Central memory CD4-positive, alpha-beta T cell (primary cell): Measurements from ENCODE around the gene RRAD.

Experiments used
- DNase-seq: peaks from one replicate; pipeline ENCODE4 v3.0.0; 2022

The RRAD gene

GRCh38 chr16:66914541-66914940 lies 10.8 kb downstream of the RRAD start:
- no peak for DNase-seq

DNA sequence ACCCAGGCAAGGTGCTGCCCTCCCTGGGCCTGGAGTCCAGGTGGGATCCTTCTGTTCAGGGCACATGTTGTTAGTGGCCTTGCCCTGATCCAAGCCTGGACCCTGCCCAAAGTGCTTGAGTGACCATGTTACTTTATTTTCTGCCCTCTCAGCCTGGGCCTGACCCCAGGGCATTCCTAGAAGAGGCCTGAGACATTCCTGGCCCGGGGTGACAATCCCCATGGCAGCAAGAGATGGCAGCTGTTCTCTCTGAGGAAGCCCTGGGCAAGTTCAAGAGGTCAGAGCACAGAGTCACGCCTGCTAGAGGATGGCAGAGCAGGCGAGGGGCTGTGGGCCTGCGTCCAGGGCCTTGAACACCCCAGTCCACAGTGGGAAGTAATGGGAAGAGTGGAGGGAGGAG lies 11.6 kb downstream of the RRAD start:
- DNase-seq: no peak

- no peak for DNase-seq
Measured at GRCh38 chr16:66913081-66913480, 12.3 kb downstream of the RRAD start.

DNA sequence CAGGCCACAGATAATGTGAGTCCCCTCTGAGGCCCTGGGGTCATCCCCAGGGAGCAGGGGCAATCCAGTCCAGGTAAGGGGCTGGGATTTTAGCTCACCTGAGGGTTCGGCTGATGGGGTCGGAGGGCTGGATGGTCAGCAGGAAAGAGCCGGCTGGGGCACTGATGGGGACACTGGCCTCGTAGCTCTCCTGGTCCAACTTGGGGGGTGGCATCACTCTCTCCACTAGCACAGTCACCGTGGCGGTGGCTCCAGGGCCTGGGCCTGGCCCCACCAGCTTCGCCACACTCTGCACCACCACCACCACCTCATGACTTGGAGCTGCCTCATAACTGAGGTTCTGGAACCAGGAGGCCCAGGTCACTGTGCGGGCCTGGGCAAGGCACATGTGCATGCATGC lies 13.5 kb downstream of the RRAD start:
- no peak for DNase-seq

DNA sequence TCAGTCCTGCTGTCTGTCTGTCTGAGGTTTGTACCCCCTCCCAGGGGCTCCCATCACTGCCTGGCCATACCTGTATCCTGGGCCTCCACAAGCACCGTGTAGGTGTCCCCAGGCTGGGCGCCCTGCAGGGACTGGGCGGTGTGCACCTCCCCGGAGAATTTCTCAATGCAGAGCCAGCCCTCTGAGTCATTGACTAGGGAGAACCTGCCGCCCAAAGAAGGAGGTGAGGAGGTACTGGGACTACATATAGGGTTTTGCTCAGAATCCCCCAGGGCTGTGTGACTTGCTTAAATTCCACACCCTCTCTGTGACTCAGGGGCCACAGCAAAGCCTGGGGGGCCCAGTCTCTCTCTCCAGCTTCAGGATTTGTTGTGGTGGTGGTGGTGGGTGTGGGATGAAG lies 14.2 kb downstream of the RRAD start:
- no peak for DNase-seq

DNA sequence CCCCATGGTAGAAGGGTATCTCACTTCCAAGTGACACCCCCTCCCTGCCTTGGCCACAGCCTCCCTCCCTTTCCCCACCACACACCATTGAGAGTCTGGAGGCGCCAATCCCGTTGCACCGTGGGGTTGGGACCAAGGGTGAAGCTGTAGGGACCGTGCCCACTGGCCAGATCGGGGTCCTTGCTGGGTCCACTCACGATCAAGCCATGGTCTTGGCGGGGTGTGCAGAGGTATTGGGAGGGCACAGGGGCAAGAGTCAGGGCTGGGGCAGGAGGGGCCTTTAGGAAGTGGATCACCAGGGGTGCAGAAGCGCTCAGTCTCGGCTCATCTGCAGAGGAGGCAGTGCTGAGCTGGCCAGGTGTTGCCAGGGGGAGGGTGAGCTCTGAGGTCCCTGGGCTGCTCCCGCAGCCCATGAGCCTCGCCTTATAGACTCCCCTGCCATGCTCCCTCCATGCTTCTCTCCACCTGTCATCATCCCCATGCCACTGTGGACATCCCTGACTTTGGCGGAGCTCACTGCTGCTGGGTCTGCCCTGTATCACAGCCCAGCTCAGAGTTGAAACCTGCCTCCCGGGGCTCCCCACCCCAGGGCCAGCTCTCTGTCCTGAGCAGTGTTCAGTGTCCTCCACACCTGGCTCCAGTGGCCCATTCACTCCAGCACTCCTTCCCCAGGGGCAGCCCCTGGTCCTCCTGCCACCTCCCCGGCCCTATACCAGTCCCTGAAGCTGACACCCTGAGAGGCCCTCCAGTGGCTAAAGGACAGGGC lies 15.0 kb downstream of the RRAD start:
- no peak for DNase-seq

- no peak for DNase-seq
Measured at GRCh38 chr16:66908762-66909559, 16.4 kb downstream of the RRAD start.

DNA sequence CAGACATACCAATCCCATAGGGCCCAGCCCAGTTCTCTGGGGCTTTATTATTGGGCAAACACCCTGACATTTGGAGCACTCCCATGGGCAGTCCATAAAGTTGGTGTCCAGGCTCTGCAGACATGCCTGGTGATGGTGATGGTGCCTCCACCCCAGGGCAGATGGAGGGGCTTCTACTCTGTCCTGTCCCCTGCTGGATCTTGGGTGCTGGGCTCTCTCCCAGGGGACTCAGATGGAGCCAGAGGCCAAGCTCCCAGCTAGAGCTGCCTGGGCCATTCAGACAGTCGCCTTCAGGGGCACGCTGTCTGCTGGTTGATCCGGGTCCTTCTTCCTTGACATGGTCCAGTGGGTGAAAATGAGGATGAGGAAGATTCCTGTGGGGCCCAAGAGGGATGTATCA lies 17.2 kb downstream of the RRAD start:
- DNase-seq: no peak

- DNase-seq: no peak
Measured at GRCh38 chr16:66906916-66907836, 18.2 kb downstream of the RRAD start.

DNA sequence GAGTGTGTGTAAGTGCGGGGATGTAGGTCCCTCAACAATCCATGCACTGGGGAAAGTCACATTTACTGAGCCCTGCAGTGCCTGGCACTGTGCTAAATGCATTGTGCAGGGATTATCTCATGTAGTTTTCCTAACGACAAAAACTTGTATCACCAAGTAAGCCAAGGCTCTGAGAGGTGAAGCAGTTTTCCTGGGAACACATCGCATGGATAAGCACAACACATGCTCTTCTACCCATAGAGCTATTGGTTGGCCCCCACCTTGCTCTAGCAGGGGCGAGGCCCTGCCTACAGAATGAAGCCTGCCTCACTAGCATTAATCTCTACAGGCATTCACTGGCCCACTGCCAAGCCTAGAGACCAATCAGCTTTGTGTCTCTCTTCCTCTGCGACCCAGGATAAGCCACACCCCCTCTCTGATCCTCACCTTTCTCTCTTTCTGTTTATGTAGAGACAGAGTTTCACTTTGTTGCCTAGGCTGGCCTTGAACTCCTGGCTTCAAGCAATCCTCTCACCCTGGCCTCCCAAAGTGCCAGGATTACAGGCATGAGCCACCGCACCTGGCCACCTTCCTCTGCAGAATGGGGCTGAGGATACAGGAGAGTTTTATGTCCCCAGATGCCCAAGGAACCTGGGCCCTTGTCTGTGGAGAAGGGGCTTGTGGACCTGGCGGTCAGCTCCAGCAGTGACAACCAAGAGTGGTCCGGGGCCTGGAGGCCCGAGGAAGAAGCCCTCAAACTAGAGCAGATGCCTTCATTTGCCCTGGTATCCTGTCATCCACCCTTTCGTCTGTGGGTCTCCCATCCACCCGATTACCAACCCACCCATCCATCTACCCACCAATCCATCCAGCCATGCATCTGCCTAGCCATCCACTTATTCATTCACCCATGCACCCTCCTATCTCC lies 19.4 kb downstream of the RRAD start:
- peak; percentile 35 for DNase-seq

DNA sequence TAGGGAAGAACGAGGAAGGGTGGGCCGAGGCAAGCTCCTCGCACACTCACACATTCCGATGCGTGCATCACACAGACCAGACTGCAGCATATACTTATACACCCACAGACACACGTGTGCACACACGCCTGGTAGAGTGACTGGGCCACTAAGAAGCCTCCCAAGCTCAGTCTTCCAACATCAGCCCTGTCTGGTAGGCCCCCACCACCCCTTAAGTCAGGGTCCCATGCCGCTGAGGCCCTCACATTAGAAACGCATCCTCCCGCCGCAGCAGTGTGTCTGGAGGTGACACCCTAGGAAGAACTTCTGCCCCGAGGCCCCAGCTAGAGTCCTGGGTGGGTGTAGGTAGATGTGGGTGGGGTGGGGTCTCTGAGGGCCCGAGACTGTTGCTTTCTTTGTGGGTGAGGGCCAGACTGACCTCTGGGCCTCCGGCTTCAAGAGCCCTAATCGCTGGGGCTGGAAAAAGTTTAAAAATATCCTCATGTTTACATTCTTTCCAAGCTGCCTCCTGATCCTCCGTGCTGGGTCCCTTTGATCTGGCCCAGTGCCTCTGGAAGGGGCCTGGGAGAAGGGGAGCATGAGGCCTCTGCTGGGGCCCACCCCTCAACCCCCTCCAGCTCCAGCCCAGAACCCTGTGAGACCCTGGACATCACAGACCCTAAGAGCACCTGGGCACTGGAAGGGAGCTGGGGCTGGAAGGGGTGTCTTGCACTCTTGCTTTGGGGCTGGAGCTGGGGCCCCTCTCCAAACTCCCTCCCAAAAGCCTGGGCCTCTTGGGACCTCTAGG lies 20.3 kb downstream of the RRAD start:
- DNase-seq: no peak

DNA sequence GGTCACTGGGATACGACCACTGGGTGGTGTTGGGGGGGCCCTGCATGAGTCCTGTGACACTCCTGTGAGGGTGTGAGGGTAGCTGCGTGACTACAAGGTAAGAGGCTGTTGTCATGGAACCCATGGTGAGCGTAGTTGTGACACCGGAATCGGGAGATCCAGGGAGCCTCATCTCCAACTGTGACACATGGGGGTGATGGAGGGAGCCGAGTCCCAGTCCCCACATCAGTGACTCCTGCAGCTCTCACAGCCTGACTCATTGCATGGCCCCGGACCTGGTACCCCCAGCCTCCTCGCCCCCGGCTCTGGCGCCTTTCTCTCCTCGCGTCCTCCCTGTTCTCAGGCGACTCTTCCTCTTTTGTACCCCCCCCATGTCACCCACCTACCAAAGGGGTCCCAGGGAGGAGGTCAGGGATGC lies 20.9 kb downstream of the RRAD start:
- DNase-seq: no peak

DNA sequence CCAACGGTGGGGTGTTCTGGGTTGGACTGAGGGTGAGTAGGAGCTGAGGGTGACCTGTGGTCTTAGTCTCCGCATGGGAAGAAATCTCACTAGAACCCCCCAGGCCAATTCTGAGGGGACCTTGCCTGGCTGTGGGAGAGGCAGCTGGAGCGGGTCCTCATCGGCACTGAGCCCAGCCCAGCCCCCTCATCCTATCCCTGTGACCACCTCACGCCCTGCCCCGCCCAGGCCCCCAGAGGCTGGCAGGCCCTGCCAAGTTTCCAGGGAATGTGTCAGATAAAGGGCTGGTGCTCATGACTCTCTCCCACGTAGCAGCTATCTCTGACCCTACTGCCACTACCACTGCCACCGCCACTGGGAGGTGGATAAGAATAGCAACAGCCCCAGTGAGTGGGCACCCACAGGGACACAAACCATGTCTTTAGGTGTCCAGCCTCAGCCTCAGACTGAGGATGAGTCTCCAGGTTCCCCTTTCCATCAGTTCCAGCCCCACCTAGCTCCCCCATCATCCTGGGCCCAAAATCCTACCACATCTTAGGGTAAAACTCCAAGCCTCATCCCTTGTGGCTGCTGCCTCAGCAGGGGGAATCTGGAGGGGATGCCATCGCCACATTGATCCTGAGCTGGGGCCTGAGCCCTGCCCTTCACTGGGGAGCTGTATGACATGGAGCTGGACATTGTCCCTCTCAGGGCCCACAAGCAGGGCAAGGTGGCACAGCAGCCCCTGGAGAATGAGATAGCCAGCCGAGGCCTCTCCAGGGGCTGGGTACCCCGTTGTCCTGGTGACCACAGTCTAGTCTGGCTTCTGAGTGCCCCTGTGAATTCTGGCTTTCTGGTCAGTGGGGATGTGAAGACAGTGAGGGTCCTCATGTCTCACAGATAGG lies 21.5 kb downstream of the RRAD start:
- no peak for DNase-seq

DNA sequence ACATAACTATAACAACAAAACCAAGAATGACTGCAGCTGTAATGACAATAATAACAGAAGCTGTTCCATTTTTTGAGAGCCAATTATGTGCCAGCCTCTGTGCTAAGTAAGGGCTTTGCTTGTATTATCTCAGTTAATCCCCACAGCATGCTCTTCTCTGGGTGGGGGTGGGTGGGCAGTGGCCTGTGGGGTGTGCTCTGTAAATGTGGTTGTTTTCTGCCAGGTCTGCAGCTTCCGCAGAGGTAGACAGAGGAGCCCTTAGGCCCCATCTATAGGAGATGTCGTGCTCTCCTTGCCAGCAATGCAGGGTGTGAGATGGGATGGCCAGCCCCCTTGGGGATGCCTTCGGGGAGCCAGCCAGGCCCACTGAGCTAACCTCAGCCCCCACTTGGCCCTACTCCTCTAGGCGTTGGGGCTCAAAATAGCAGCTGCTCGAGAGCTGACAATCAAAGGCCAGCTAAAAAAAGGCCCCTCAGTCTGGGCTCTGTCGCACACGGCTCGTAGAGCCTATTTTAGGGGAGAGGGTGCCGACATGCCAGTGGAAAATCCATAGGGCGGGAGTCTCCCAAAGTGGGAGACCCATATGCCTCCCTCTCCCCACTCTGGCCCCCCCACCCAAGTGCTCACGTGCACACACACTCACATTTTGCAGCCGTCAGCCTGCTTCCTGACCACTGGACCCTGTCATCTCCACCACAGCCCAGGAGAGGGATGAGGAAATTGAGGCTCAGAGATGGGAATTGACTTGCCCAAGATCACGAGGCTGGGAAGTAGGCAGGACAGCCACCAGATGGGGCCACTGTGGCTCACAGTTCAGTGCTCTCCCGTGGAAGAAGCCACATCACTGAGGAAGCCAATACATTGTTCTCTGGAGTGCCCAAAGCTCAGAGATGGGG lies 22.4 kb downstream of the RRAD start:
- no peak for DNase-seq

GRCh38 chr16:66901626-66902025 lies 23.7 kb downstream of the RRAD start:
- no peak for DNase-seq

DNA sequence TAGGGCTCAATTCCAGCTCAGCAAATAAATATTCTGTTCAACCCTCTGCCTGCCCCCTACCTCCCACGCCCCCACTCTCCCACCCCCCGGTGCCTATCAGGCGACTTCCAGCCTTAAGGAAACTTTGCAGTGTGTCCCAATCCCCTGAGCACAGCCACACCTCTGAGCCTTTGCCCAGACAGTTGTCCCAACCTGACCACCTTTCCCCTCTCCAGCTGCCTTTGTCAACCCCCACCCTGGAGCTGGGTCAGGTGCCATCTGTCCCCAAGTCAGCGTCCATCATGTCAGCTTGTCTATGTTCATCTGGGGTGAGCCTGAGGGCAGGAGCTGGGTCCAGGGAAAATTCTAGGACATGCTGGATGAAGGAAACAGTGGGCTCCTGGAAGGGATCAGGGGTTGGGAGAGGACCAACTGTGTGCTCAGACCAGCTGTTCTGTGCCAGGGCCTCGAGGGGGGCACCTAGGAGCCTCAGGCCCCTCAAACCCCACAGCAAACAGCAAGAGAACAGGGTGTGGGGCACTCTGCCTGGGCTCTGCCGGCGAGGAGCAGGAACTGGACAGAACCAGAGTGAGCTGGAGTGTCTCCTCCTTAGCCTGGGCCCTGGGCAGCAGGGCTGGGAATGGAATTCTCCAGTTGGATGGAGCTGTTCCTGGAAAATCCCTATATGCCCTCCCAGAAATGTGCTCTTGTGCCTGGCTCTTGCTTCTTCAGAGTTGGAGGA lies 24.5 kb downstream of the RRAD start:
- no peak for DNase-seq

GRCh38 chr16:66899945-66900710 lies 25.2 kb downstream of the RRAD start:
- no peak for DNase-seq
